Measurements from ENCODE around the gene LRMDA. TPM values are rescaled to one million over a fixed set of nuclear protein-coding genes. Genes with fewer than 3 reads are reported as not detected.
A peak's percentile ranks its signal among the peaks of the same experiment; 100 is the strongest.

The LRMDA gene
- total RNA-seq, 1 donor from 2014 or later = 2.1 TPM

- no peaks in the 10 kb centered on the region for H3K36me3 Mint-ChIP-seq (ENCODE audit: unreplicated experiment)
- H3K27ac Mint-ChIP-seq (ENCODE audit: unreplicated experiment) = no peak overlapping the region
- H3K4me3 Mint-ChIP-seq (ENCODE audit: unreplicated experiment) = no peak overlapping the region
- H3K27me3 Mint-ChIP-seq (ENCODE audit: unreplicated experiment) = no peaks in the 10 kb centered on the region
- H3K4me1 Mint-ChIP-seq (ENCODE audit: low read depth, unreplicated experiment) = peaks cover 2% of the 10 kb centered on the region
- peaks cover 5% of the 10 kb centered on the region for H3K9me3 Mint-ChIP-seq (ENCODE audit: unreplicated experiment)
- no peak for DNase-seq
- TF ChIP-seq CTCF (IDR thresholded peaks at IDR 0.05; ENCODE audit: partially characterized antibody, unreplicated experiment) = no peak
These were observed 437.1 kb downstream of the LRMDA start for GRCh38 chr10:75868574-75868973.

GRCh38 chr10:75870039-75870645 lies 438.7 kb downstream of the LRMDA start:
- no peak overlapping the region for H3K4me3 Mint-ChIP-seq (ENCODE audit: unreplicated experiment)
- peak overlapping the region; percentile 28 for H3K27ac Mint-ChIP-seq (ENCODE audit: unreplicated experiment)
- H3K9me3 Mint-ChIP-seq (ENCODE audit: unreplicated experiment) = peaks cover 5% of the 10 kb centered on the region
- H3K27me3 Mint-ChIP-seq (ENCODE audit: unreplicated experiment) = no peaks in the 10 kb centered on the region
- peaks cover 2% of the 10 kb centered on the region for H3K4me1 Mint-ChIP-seq (ENCODE audit: low read depth, unreplicated experiment)
- H3K36me3 Mint-ChIP-seq (ENCODE audit: unreplicated experiment) = no peaks in the 10 kb centered on the region
- TF ChIP-seq CTCF (IDR thresholded peaks at IDR 0.05; ENCODE audit: partially characterized antibody, unreplicated experiment) = no peak
- no peak for DNase-seq

GRCh38 chr10:75875740-75876139 lies 444.3 kb downstream of the LRMDA start:
- Mint-ChIP-seq H3K4me1 (ENCODE audit: low read depth, unreplicated experiment) (peaks cover 2% of the 10 kb centered on the region), H3K27me3 (ENCODE audit: unreplicated experiment) (peaks cover 6% of the 10 kb centered on the region)

GRCh38 chr10:75876710-75877109 lies 445.3 kb downstream of the LRMDA start:
- Mint-ChIP-seq H3K4me3 (ENCODE audit: unreplicated experiment) (no peak overlapping the region), H3K4me1 (ENCODE audit: low read depth, unreplicated experiment) (peaks cover 2% of the 10 kb centered on the region), H3K27ac (ENCODE audit: unreplicated experiment) (no peak overlapping the region), H3K9me3 (ENCODE audit: unreplicated experiment) (peaks cover 2% of the 10 kb centered on the region), H3K27me3 (ENCODE audit: unreplicated experiment) (peaks cover 6% of the 10 kb centered on the region), H3K36me3 (ENCODE audit: unreplicated experiment) (peaks cover 8% of the 10 kb centered on the region)
- no peak for DNase-seq
- no peak for TF ChIP-seq CTCF (IDR thresholded peaks at IDR 0.05; ENCODE audit: partially characterized antibody, unreplicated experiment)

More at GRCh38 chr10:75875740-75876139, 444.3 kb downstream of the LRMDA start:
- Mint-ChIP-seq H3K36me3 (ENCODE audit: unreplicated experiment) (peaks cover 8% of the 10 kb centered on the region), H3K9me3 (ENCODE audit: unreplicated experiment) (peaks cover 2% of the 10 kb centered on the region), H3K27ac (ENCODE audit: unreplicated experiment) (no peak overlapping the region), H3K4me3 (ENCODE audit: unreplicated experiment) (no peak overlapping the region)
- TF ChIP-seq CTCF (IDR thresholded peaks at IDR 0.05; ENCODE audit: partially characterized antibody, unreplicated experiment) = no peak
- no peak for DNase-seq

GRCh38 chr10:75877877-75878276 lies 446.5 kb downstream of the LRMDA start:
- no peak overlapping the region for H3K27ac Mint-ChIP-seq (ENCODE audit: unreplicated experiment)
- H3K9me3 Mint-ChIP-seq (ENCODE audit: unreplicated experiment) = peaks cover 2% of the 10 kb centered on the region
- peaks cover 6% of the 10 kb centered on the region for H3K27me3 Mint-ChIP-seq (ENCODE audit: unreplicated experiment)
- DNase-seq = no peak
- no peak for TF ChIP-seq CTCF (IDR thresholded peaks at IDR 0.05; ENCODE audit: partially characterized antibody, unreplicated experiment)
- H3K36me3 Mint-ChIP-seq (ENCODE audit: unreplicated experiment) = peaks cover 8% of the 10 kb centered on the region
- H3K4me3 Mint-ChIP-seq (ENCODE audit: unreplicated experiment) = peak overlapping the region; percentile 20
- peaks cover 2% of the 10 kb centered on the region for H3K4me1 Mint-ChIP-seq (ENCODE audit: low read depth, unreplicated experiment)
